Eye (tissue), 1 donor: ENCODE data around the gene EPHA1.

Source experiments
- DNase-seq: peaks from one replicate; pipeline ENCODE4 v3.0.0-alpha.2; 2015

EPHA1 gene

DNA sequence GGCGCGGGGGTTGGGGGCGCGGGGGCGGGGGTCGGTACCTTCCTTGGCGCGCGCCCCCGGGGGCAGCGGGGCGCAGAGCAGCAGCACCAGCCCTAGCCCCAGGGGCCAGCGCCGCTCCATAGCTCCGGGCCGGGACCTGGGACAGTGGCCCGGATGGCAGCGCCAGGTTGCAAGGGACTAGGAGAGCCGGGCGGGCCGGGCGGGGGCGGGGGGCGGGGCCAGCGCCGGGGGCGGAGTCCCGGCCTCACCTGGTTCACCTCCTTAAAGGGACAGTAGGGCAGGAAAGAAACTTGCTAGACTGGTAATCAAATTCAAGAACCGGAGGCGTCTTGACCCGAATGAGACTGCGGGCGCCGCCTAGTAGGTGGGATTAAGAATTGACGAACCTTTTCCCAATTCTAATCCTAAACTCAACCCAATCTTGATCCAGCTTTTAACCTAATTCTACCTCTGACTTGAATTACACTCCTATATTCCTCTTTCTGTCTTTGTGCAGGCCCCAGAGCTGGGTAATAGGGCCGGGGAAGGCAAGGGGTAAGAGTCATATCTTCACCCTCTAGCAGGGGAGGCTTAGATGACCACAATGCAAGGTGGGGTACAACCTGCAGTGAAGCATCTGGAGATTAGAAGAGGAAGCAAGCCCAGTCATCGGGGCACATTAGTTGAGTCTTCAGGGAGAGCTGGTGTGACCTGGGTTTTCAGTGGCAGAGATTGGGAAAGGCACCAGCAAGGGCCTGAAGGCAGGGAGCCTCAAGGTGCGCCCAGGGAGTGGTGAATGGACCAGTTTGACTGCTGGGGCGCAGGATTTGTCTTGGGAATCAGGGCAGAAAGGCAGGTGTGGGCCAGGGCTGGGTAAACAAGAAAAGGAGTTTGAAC is at the start of gene EPHA1:
EPHA1 (minus strand) TSS at position 171 of the 876 bp plus-strand sequence; CDS start at position 120, 51 bp downstream.
- DNase-seq: peak; percentile 41

DNA sequence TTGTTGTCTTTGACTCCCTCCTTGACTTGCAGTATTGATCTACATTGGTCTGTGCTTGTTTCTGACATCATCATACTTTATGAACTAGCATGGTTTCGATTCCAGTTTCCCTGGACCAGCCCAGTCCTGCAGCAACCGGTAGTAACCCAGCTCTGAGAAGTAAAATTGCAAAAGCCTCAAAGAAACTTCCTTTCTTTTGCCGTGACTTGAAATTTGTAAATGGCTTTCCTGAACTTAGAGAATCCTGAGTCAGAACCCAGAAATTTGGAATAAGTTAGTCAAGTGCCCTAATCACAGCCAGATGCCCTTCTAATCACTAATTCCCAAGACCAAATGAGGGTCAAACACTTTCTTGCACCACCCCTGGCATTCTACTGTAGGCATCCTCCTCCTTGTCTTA is 49.6 kb upstream of the EPHA1 start:
- no peak for DNase-seq

DNA sequence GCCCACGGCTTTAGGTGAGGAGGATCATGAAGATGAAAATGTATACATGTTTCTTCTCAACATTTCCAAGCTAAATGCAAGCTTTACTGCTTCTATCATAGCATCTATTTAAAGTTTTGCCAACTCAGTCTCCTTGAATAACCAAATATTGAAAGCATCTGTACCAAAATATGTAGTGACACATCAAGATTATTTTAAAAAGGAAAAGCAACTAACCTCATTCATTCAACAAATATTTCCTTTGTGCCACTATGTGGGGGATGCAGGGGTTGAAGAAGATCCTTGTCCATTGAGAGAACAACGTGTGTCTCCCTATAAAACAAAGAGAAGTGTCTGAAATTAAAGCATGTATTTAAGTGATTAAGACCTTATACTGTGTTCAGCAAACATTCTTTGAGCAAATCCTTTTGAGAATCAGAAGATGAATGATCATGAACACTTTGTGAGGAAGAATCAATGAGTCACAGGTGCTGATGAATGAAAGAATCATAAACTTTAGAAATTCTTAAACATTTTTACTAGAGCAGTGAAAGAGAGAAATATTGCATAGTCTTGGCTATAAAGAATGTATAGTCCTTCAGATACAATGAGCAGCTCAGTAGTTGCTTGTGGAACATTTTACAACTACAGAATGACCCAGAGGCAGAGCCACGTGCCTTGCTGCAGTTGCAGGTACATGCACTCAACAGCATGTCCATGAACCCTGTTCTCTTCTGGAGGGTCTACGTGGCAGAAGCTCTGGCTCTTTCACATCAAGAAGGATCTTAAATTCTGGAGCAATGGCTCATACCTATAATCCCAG is 48.5 kb upstream of the EPHA1 start:
- DNase-seq: no peak

DNA sequence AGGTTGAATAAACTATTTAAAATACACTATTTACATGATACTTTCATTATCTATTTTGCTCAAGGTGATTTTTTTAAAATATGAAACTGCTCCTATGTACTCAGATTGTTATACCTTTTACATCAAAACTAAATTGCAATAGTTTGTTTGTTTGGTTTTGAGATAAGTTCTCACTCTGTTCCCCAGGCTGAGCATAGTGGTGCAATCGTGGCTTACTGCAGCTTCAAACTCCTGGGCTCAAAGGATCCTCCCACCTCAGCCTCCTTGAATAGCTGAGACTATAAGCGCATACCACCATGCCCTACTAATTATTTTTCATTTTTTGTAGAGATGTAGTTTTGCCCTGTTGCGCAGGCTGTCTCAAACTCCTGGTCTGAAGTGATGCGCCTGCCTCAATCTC is 47.3 kb upstream of the EPHA1 start:
- no peak for DNase-seq

DNA sequence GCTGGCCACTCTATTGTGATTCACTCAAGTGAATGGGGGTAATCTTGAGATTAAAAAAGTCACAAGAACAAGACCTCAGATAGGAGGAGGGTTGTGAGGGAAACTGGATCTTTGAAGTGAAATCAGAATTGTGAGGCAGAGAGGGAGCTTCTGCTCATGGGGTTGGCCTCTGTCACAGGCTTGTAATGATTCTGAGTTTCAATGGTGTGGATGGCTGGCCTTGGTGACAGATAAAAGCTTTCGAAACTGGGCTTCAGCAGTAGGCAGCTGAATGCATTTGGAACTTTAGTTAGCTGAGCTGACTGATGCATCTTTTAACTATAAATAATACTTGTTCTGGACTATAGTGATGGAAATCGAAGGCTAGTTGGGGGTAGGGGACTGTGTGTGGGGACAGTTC is 46.8 kb upstream of the EPHA1 start:
- DNase-seq: no peak

DNA sequence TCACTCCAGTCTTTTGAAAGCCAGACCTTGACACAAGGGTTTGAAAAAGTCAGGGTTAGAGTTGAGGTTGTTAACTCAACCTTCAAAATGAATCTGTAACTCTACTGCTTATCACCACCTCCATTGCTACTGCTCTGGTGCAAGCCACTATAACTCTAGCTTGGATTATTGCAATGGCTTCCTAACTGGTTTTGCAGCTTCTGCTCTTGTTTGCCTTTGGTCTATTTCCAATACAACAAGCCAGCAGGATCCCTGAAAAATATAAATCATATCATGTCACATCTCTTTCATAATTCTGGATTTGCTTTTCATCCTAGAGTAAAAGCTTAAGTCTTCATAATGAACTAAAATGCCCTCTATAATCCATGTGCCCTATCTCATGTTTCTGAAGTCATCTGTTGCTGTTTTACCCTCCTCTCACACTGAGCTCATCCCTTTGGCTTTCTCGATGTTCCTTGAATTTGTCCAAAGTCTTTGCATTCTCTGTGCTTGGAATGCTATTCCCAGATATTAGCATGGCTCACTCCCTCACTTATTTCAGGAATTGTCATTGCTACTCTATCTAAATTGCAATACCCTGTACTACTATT is 45.5 kb upstream of the EPHA1 start:
- DNase-seq: no peak

DNA sequence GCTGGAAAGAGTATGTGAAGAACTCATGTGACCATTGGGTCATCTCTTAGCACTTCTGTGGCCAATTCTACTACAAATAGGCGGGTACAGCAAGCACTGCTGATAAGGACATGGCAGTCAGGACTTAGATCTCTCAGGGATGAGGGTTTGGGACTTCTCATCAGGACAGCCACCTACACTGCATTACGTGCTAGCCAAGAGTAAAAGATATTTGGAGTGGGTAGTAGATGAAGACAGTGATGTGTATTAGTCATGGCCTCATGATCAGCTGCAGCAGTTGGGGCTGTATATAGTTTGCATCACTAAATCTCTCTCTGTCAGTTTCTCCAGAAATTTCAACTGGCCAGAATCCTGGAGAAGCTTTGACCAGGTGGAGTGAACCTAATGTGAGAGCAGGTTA is 43.8 kb upstream of the EPHA1 start:
- DNase-seq: no peak

DNA sequence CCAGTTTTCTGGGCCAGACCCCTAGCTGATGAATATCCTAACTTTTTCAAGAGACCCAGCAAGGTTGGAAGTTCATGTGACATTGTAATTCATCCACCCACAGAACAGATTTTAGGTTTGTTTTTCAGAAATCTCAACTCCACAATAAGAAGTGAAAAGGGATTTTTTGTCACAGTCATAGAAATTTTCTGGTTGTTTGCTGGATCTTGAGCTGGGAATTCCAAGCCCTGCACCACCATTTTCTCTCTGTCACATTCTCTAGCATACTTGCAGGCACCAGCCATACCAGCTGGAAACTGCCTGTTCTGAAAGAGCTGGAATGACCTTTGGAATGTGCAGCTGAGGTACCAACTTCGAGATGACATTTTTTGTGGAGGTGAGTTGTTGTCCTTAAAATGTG is 43.1 kb upstream of the EPHA1 start:
- DNase-seq: no peak

DNA sequence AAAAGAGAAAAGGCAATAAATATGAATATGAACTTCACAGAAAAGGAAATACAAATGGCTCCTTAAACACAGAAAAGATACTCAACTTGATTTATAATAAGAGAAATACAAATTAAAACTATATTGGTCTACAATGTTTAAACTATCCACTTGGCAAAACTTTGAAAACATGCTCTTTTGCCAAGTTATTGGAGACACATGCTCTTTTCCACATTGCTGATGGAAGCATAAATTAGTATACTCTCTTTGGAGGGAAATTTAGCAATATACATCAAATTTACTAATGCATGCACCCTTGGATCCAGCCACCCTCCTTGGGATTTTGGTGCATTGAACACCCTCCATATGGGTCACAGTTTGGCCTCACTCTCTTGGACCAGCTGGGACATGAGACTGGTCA is 42.5 kb upstream of the EPHA1 start:
- DNase-seq: peak; percentile 10

DNA sequence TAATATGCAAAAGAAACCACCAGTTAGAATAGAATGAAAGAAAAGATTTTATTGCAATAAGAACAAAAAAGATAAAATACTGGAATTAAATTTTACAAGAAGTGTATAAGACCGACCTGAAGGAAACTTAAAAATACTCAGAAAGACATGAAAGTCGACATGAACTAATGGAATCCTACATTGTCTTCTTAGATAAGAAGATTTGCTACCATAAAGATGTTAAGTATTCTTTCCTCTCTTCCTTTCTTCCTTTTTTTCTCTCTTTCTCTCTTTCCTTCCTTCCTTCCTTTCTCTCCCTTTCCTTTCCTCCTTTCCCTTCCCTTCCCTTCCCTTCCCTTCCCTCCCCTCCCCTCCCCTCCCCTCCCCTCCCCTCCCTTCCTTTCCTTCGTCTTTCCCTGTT is 41.1 kb upstream of the EPHA1 start:
- no peak for DNase-seq

DNA sequence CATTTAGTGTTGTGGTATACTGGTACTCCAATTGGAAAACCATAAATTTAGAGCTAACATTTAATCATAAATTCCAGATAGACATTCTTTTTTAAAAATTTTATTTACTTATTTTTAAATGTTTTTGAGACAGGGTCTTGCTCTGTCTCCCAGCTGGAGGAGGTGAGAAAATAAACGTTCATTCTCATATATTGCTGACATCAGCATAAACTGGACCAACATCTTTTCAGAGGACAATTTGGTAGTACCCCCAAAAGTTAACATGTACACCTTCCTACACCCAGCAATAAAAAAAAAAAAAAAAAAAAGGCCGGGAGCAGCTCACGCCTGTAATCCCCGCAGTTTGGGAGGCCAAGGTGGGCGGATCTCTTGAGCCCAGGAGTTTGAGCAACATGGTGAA is 39.8 kb upstream of the EPHA1 start:
- DNase-seq: no peak

DNA sequence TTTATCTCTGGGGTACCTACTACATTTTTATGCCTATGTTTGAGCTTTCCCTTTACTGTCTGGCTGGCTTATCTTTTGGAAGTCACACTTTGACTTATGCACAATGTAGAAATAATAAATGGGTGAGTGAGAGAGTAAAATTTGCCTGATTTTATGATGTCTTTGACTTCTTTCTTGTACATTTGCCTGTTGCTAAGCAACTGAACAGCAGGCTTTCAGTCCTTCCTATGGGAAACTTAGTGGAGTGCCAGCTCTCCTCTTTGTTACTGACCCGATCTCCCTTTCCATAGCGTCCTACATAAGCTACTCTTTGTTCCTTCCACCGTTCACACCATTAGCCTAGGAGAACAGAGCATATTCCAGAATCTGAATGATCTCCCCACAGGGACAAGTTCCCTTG is 38.8 kb upstream of the EPHA1 start:
- peak; percentile 42 for DNase-seq

DNA sequence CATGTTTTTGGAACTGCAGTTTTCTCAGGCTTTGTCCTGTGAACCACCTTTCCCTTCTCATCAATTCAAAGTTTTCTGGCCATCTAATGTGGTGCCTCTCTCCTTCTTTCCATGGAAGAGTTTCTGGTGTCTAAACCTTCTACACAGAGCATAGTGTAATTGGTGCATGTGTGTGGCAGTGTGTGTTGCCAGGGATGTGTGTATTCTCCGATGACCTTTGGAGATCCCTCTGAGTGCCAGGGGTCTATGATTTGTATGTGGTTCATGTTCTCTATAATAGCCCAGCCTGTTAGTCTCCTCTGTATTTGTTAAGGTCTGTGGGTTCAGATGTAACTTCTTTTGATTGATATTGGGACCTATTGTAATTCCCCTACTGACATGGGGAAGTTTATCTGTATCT is 36.1 kb upstream of the EPHA1 start:
- no peak for DNase-seq

DNA sequence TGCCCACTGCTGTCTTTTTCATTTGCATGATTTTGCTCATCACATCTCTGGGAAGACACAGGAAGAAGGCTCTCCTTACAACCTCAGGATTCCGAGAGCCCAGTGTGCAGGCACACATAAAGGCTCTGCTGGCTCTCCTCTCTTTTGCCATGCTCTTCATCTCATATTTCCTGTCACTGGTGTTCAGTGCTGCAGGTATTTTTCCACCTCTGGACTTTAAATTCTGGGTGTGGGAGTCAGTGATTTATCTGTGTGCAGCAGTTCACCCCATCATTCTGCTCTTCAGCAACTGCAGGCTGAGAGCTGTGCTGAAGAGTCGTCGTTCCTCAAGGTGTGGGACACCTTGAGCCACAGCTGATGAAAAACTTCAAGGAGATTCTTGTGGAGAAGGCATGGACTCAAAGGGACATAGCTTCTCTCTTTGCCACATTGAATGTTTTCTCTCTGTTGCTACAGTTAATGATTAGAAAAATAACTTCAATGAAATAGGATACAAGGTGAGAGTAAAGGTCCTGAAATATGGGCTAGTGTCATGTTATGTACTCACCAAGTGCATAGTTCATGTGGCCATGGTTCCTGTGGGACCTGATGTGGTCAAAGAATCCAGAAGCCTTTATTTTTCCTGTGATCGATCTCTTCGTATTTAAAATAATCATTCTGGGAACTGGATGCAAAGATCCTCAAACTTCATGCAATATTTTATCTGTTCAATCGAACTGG is 35.6 kb upstream of the EPHA1 start:
- no peak for DNase-seq

DNA sequence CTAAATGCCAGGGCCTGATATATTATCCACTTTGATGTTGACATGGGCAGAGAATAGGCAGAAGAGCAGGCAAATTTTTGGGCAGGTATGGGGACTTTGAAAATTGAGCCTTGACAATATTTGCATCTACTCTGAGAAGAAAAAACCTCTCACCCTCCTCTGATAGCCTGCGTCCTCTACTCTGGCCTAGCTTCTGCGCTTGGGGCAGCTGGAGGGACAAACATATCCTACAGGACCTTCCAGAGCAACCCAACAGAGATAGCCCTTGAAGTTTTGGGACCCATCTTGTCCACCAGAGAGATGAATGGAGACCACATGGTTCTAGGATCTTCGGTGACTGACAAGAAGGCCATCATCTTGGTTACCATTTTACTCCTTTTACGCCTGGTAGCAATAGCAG is 34.5 kb upstream of the EPHA1 start, which contains the start of gene TAS2R60:
TAS2R60 (plus strand) TSS at position 301 of the 400 bp plus-strand sequence; CDS start at position 301, 0 bp downstream.
- no peak for DNase-seq

DNA sequence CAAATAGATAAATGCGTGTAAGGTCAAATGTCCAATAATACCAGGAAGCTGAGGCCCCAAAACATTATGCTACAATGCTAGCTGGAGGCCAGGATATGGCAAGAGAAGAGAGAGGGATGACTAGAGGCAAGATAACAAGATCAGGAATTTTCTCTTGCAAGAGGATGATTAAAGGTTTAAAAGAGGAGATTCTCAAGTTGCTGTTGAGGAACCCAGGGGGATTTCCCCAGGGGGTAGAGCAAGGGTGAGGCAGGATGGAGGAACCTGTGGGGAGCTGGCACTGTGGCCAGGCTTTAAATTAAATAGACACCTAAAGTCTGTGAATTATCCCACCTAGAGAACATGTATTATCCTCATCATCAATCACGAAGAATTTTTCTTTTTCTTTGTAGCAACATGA is 31.2 kb upstream of the EPHA1 start:
- DNase-seq: no peak

DNA sequence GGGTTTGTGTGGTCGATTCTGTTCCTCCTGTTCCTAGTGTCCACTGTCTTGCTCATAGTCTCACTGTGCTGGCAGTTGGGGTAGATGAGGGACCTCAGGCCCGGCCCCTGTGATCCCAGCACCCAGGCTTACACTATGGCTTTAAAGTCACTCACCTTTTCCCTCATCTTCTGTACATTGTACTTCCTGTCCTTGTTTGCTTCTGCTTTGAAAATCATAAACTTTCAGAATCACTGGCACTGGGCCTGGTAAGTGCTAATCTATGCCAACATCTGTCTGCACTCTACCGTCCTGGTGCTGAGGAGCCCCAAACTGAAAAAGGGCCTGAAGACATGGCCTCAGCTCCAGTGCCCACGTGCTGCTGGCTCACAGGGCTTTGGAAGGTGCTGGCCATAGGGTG is 28.9 kb upstream of the EPHA1 start:
- no peak for DNase-seq

DNA sequence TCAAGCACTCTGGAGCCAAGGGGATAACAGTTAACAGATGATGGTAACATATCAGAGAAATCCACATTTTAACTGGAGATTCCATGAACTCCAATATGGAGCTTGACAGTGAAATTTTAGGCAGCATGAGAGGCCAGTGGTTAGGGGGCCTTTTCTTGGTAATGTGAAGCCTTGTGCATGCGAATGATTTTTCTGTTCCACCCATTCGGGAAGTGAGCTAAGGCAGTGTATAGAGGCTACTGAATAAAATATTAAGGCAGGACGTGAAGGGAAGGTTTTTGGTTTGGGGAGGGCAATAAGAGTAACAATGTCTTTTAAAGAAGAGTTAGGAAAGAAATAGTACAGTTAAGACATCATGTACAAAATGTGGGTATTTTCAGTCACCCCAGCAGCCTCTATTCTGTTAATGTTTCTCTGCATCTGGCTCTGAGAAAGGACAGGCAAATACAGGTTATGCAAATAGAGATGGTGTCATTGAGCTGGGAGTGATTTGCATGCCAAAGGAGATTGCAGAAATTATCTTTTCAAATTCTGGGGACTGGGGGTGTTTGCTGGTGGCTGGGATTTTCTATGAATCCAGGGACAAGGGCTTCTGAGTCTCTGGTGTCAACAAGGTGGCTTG is 27.8 kb upstream of the EPHA1 start:
- no peak for DNase-seq

DNA sequence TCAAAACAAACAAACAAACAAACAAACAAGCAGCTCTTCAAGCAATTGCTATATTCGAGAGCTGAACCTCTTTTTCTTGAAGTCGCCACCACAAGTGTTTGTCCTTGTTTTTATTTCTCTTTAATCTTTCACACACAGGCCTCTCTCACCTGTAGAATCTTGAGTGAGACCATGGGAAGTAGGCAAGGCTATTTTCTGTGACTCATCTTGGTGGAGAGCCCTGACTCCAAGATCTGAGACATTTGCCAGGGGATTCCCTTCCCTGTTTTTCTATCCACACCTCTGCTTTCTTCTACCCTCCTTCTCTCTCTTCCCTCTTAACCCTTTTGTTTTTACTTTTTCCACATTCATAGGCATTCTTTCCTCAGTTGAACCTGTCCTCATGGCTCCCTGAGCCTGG is 26.6 kb upstream of the EPHA1 start:
- no peak for DNase-seq

DNA sequence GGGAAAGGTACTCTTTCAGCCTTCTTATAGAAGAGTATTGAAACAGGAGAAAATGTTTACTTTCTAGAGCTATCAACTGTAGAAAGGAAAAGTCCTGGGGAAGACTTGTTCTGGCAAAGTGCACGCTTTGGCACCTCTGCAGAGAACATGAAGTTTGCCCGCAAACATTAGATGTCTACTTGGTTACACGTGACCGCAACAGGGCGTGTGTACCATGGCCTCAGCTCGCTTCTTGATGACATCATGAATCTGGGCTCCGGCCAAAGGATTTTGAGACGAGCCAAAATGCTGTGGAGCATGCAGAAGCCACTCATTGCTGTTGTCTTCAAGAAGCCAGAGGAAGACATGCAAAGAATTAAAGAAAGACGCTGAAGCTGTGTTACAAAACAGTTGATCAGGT is 26.0 kb upstream of the EPHA1 start:
- peak; percentile 27 for DNase-seq

DNA sequence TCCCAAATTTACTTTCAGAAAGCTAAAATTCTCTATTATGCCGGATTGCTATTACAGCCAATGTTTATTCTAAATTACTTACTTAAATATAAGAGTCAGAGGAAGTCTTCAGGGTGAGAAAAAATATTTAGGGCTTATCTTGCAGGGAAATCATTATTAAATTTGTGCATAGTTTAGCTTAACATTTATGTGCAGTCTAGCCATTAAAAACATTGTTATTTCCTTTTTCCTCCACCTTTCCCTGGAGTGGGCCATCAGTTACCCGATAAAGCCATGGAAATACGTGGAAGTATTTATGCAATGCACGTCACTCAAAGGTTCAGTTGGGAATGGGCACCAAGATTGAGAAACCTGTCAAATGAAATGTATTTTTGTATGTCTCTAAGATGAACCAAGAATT is 25.1 kb upstream of the EPHA1 start:
- no peak for DNase-seq

DNA sequence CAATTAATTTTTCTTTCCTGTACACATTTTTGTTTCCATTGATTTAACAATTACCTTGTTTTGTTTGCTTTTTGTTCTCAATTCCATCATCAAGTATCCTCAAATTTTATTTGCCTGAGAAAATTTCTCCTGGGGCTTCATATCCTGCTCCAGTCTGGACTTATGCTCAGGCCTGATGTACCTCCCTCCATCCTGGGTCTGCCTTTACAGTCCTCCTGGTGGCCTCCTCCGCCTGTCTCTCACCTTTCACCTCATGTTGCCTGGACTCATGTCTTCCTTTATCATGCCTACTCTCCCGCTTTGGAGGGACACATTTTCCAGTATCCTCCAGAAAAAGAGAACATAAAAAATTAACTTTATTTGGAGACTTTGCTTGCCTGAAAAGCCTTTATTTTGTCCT is 22.5 kb upstream of the EPHA1 start:
- DNase-seq: no peak
